Activated naive CD4-positive, alpha-beta T cell treated with anti-CD3 and anti-CD28 coated beads, Interleukin-2, amount 10 ng/mL, durations not matched to agents 7 days and 5 days (primary cell): ENCODE data around the gene KSR1.
A peak's percentile ranks its signal among the peaks of the same experiment; 100 is the strongest.

Source experiments
- CTCF ChIA-PET: fragments of 350-600 bp; sonication (Branson Sonifier 250); formaldehyde crosslinking; loops from one replicate; lab custom pipeline; 2021; ENCODE audit warnings: antibody characterized with exemption; lab: Charles Lee
- DNase-seq: peaks from one replicate; pipeline ENCODE4 v3.0.0-alpha.2; 2020
- H3K27ac Mint-ChIP-seq: one replicate; pipeline ENCODE4 v1.8.0; 2021; ENCODE audit warnings: mild to moderate bottlenecking, moderate library complexity, mixed read lengths
- H3K27me3 Mint-ChIP-seq: one replicate; pipeline ENCODE4 v1.8.0; 2021; ENCODE audit warnings: mild to moderate bottlenecking, mixed read lengths
- H3K36me3 Mint-ChIP-seq: one replicate; pipeline ENCODE4 v1.8.0; 2021; ENCODE audit warnings: mixed read lengths
- H3K4me1 Mint-ChIP-seq: one replicate; pipeline ENCODE4 v1.8.0; 2021; ENCODE audit warnings: mixed read lengths
- H3K4me3 Mint-ChIP-seq: one replicate; pipeline ENCODE4 v1.8.0; 2021; ENCODE audit warnings: mild to moderate bottlenecking, moderate library complexity, mixed read lengths
- H3K9me3 Mint-ChIP-seq: one replicate; pipeline ENCODE4 v1.8.0; 2021; ENCODE audit warnings: mixed read lengths

KSR1 gene

DNA sequence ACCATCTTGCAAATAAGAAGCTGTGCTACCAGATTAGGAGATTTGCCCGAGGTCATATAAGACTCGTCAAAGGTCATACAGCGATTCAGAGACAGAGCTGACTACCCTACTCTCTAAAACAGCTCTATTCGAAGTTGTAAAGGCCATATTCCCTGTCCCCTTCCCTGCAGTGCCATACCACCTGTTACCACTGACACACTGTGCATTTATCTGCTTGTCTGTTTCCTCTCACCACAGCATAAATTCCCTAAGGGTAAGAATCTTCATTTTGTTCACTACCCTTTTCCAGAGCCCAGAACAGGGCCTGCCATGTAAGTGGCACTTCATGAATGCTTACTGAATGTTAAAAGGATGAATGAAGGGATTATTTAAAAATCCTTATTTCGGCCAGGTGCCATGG is 3.4 kb upstream of the KSR1 start:
- no peaks in the 10 kb centered on the region for H3K9me3 Mint-ChIP-seq
- H3K27me3 Mint-ChIP-seq, result peaks cover 50% of the 10 kb centered on the region
- H3K27ac Mint-ChIP-seq, result no peak overlapping the region
- CTCF ChIA-PET, result interaction anchor here (1.2 to 1.8 kb wide), 2 partner anchors 147 to 150 kb away, joined by 5 read pairs; no protein-coding TSS in a partner anchor
- DNase-seq, result no peak
- H3K4me1 Mint-ChIP-seq, result peaks cover 21% of the 10 kb centered on the region
- H3K36me3 Mint-ChIP-seq, result peaks cover 4% of the 10 kb centered on the region
- no peak overlapping the region for H3K4me3 Mint-ChIP-seq

DNA sequence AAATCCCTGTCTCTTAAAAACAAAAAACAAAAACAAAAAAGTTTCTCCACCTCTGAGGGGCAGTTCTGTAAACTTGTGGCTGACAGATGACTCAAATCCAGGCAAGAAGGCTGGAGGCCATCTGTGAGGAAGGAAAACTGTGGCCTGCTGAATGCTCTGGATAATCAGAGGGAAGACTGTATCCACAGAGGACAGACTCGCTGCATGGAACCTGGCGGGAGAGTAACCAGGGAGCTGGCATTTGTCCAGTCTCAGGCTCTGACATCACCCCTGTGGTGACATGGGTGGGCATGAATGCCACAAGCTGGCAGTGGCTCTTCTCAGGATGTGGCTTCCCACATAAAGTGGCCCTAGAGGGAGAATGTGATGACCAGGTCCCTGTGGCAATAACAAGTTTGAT is 2.8 kb upstream of the KSR1 start:
- Mint-ChIP-seq H3K4me1 (peaks cover 28% of the 10 kb centered on the region), H3K4me3 (no peak overlapping the region), H3K27me3 (peaks cover 46% of the 10 kb centered on the region), H3K9me3 (no peaks in the 10 kb centered on the region), H3K36me3 (peaks cover 4% of the 10 kb centered on the region), H3K27ac (no peak overlapping the region)
- CTCF ChIA-PET, result interaction anchor here (0.8 to 1.2 kb wide), 2 partner anchors 146 to 149 kb away, joined by 3 to 5 read pairs; no protein-coding TSS in a partner anchor
- DNase-seq, result no peak

DNA sequence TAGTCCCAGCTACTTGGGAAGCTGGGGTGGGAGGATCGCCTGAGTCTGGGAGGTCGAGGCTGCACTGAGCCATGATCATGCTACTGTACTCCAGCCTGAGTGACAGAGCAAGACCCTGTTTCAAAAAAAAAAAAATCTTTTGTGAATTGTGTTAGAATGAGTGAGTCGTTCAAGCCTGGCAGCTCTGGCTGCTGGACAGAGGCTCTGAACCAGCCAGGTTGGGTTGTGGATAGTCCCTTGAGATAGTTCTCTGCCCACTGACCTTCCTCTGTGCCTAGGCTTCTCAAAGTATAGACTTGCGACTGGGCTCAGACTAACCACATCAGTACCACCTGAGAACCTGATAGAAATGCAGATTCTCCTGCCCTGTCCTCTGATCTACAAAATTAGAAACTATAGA is 2.2 kb upstream of the KSR1 start:
- Mint-ChIP-seq H3K9me3 (no peaks in the 10 kb centered on the region), H3K27ac (no peak overlapping the region), H3K36me3 (peaks cover 4% of the 10 kb centered on the region), H3K4me1 (peaks cover 34% of the 10 kb centered on the region), H3K4me3 (no peak overlapping the region), H3K27me3 (peaks cover 42% of the 10 kb centered on the region)
- DNase-seq, result no peak
- CTCF ChIA-PET, result interaction anchor here (0.8 to 2.2 kb wide), 3 partner anchors 144 to 149 kb away, joined by 3 to 12 read pairs (median 5); no protein-coding TSS in a partner anchor

DNA sequence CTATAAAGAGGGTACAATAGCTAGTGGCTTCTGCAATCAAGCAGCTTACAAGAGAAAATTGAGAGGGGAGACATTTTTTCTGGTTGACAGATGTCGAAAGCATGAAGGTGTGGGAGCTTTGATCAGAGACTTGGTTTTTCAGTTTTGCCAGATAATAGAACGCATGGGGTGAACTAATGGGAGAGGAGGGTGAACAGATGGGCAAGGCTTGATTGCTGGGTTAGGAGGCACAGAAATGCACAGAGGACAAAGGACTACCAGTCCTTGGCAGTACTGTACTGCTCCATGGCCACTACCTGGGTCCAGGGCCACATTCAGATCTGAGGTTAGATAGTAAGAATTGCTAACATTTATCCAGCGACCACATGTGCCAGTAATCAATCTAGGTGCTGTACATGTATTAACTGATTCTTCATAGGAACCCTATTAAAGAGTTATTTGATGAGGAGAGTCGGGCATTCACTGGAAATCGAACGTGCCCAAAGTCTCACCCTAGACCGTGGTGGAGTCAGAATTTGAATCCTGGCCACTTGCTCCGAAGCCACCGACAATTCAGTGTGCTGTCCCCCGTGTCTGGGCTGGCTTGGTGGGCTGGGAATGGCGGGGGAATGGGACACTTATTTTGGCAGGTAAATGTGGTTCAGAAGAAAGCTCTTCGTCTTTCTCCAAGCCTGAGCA is 873 bp upstream of the KSR1 start:
- H3K4me1 Mint-ChIP-seq, result peaks cover 44% of the 10 kb centered on the region
- DNase-seq, result no peak
- peak overlapping the region; percentile 68 for H3K4me3 Mint-ChIP-seq
- H3K27ac Mint-ChIP-seq, result peak overlapping the region; percentile 67
- H3K36me3 Mint-ChIP-seq, result peaks cover 7% of the 10 kb centered on the region
- peaks cover 36% of the 10 kb centered on the region for H3K27me3 Mint-ChIP-seq
- no peaks in the 10 kb centered on the region for H3K9me3 Mint-ChIP-seq
- CTCF ChIA-PET, result interaction anchor here (0.7 to 2.3 kb wide), 16 partner anchors 11 to 218 kb away, joined by 3 to 23 read pairs (median 5); no protein-coding TSS in a partner anchor

DNA sequence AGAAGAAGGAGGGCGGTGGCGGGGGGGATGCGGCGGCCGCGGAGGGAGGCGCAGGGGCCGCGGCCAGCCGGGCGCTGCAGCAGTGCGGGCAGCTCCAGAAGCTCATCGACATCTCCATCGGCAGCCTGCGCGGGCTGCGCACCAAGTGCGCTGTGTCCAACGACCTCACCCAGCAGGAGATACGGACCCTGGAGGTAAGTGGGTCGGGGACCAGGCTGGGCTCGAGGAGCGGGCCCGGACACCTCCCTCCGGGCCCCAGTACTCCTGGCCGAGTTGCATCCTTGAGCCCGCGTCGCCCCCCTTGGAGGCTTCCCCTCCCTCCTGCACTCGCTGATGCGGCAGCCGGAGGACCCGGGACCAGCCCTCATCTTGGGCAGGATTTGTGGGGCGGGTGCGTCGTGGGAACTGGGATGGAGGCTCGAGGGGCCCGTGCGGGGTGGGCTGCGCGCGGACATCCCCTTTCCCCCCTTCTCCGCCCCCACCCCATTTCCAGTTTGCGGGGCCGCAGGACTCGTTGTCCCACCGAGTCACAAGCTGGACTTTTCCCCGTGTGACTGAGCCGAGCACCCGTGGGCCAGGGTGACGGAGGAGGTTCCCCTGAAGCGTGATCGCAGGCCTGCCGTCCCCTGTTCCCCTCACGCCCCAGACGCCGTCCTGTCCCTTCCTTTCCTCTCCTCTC is 572 bp downstream of the KSR1 start:
- Mint-ChIP-seq H3K27ac (peak overlapping the region; percentile 70), H3K4me3 (peak overlapping the region; percentile 82), H3K9me3 (no peaks in the 10 kb centered on the region), H3K4me1 (peaks cover 50% of the 10 kb centered on the region), H3K36me3 (peaks cover 7% of the 10 kb centered on the region), H3K27me3 (peaks cover 26% of the 10 kb centered on the region)
- CTCF ChIA-PET, result interaction anchor here (1.2 to 2.3 kb wide), 11 partner anchors 10 to 220 kb away, joined by 3 to 23 read pairs (median 5); no protein-coding TSS in a partner anchor
- DNase-seq, result peak; percentile 34

DNA sequence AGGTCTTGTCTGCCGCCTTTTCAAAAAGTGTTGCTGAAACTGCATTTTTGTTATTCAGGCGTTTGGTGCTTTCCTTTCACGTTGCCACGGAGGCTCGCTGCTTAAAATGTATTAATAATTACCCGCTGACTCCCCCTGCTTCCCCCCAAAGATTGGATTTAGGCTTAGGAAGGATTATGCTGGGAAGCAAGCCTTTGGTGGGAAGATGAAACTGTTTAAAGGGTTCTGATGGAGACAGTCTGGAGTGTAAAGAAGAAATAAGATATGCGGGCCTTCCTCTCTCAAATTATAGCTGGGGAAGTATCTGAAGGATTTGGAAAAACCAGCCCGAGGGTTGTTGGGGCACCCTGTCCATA is 1.1 kb downstream of the KSR1 start:
- peaks cover 56% of the 10 kb centered on the region for H3K4me1 Mint-ChIP-seq
- H3K9me3 Mint-ChIP-seq, result no peaks in the 10 kb centered on the region
- CTCF ChIA-PET, result interaction anchor here (0.7 to 2.1 kb wide), 9 partner anchors 9 to 144 kb away, joined by 3 to 10 read pairs (median 5); no protein-coding TSS in a partner anchor
- peak overlapping the region; percentile 70 for H3K27ac Mint-ChIP-seq
- DNase-seq, result no peak
- peak overlapping the region; percentile 82 for H3K4me3 Mint-ChIP-seq
- H3K27me3 Mint-ChIP-seq, result peaks cover 24% of the 10 kb centered on the region
- peaks cover 7% of the 10 kb centered on the region for H3K36me3 Mint-ChIP-seq

DNA sequence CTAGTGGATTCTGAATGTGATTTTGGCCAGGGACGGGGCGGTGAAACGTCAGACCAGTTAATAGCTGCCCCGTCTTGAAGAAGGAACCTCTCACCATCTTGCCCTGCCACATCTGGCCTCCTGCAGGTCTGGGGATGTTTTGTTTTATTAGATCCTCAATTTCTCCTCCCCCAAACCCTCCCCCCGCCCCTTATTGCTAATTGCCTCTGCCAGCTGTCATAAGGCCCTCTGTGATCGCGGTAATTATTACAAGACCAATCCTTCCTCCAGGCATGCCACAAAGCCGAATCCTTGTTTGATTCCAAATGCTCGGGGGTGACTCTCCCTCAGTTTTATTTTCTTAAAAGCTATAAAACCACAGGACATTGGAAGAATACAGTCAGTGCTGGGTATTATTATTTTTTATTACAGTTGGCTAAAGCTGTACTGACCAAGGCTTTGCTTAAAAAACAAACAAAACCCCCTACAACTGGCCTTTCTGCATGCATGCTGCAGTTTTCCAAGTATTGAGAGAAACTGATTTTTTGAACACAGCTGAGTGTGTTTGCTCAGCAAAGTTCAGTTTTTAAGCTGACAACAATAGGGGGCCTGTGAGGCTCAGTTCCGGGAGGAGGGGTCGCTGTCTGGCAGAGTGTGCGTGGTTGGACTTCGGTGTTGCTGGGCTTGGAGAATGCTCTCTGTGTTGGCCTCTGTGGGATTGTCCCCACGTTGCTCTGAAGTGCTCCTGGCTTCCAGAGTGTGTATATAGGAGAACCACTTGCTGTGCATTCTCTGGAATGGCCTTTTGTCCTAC is 1.7 kb downstream of the KSR1 start:
- no peak for DNase-seq
- CTCF ChIA-PET, result interaction anchor here (0.7 to 2.1 kb wide), 10 partner anchors 9 to 143 kb away, joined by 3 to 10 read pairs (median 4); no protein-coding TSS in a partner anchor

DNA sequence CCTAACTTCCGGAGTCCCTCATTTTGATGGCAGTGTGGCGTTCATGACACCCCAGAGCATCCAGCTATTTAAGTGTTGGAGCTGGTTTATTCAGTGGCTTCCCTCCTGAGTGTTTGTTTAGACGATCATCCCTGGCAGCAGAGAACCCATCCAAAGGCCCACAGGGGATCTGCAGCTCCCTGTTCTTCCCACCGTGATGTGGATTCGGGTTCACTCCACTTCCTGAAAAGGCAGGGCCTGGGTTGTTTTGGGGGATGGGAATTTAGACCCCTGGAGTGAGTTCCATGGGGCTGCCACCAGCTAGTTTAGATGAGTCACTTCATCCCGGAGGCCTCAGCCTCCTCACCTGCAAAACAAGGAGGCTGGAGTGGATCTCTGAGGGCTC is 2.3 kb downstream of the KSR1 start:
- H3K36me3 Mint-ChIP-seq, result peaks cover 7% of the 10 kb centered on the region
- peak overlapping the region; percentile 82 for H3K4me3 Mint-ChIP-seq
- peak overlapping the region; percentile 45 for H3K27ac Mint-ChIP-seq
- CTCF ChIA-PET, result interaction anchor here (0.8 to 1.9 kb wide), 6 partner anchors 8 to 135 kb away, joined by 3 to 7 read pairs (median 4); no protein-coding TSS in a partner anchor
- DNase-seq, result no peak
- peaks cover 20% of the 10 kb centered on the region for H3K27me3 Mint-ChIP-seq
- H3K4me1 Mint-ChIP-seq, result peaks cover 66% of the 10 kb centered on the region
- H3K9me3 Mint-ChIP-seq, result no peaks in the 10 kb centered on the region

More for the DNA sequence above, 1.7 kb downstream of the KSR1 start:
- Mint-ChIP-seq H3K4me3 (peak overlapping the region; percentile 82), H3K27ac (peak overlapping the region; percentile 70), H3K27me3 (peaks cover 24% of the 10 kb centered on the region), H3K36me3 (peaks cover 7% of the 10 kb centered on the region), H3K9me3 (no peaks in the 10 kb centered on the region), H3K4me1 (peaks cover 60% of the 10 kb centered on the region)

DNA sequence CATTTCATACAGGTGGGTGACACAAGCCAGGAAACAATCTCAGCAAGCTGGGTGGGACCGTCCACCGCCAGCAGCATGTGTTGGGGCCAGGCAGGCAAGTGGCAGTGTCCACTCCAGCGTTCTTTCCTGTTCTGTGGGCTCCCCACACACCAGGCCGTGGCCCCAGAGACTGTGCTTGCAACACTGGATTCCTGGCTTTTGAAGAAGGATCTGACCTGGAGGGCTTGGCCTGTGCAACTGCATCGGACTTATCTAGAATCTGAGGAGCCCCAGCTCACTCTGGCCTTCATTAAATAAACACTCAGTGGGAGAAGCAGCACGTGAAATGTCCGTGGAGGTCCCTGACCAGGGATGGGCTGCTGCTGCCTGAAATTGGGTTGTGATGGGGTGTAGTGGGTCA is 3.2 kb downstream of the KSR1 start:
- CTCF ChIA-PET, result interaction anchor here (1.5 kb wide), 1 partner anchor 140 kb away, joined by 4 read pairs; no protein-coding TSS in a partner anchor
- no peaks in the 10 kb centered on the region for H3K9me3 Mint-ChIP-seq
- peaks cover 71% of the 10 kb centered on the region for H3K4me1 Mint-ChIP-seq
- no peak overlapping the region for H3K27ac Mint-ChIP-seq
- H3K4me3 Mint-ChIP-seq, result no peak overlapping the region
- peaks cover 11% of the 10 kb centered on the region for H3K27me3 Mint-ChIP-seq
- no peak for DNase-seq
- H3K36me3 Mint-ChIP-seq, result peaks cover 11% of the 10 kb centered on the region

DNA sequence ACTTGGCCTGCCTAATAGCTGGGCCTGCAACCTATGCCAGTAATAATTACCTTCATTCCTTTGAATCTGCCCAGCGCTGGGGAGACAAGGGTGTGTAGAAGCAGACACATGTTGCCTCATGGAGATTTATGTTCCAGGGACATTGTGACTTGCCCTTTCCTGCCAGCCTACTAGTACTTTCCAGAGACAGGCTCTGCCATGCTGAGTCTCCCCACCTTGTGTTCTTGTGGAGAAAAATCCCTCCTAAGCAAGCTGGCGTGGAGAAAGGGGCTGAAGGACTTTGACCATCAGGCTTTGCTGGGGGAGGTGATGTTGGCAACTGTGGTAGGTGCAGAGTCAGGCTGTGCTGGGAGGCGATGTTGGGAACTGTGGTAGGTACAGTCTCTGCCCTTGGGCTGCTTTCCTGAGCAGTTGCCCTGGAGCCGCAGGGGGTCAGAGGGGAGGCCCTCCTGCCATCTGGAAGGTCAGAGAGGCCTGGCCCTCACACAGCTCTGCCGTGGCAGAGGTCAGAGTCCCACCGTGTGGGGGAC is 4.0 kb downstream of the KSR1 start:
- H3K36me3 Mint-ChIP-seq, result peaks cover 11% of the 10 kb centered on the region
- DNase-seq, result no peak
- peaks cover 73% of the 10 kb centered on the region for H3K4me1 Mint-ChIP-seq
- no peak overlapping the region for H3K27ac Mint-ChIP-seq
- no peaks in the 10 kb centered on the region for H3K9me3 Mint-ChIP-seq
- H3K4me3 Mint-ChIP-seq, result no peak overlapping the region
- H3K27me3 Mint-ChIP-seq, result peaks cover 6% of the 10 kb centered on the region
- CTCF ChIA-PET, result interaction anchor here (1.5 kb wide), 1 partner anchor 139 kb away, joined by 4 read pairs; no protein-coding TSS in a partner anchor

DNA sequence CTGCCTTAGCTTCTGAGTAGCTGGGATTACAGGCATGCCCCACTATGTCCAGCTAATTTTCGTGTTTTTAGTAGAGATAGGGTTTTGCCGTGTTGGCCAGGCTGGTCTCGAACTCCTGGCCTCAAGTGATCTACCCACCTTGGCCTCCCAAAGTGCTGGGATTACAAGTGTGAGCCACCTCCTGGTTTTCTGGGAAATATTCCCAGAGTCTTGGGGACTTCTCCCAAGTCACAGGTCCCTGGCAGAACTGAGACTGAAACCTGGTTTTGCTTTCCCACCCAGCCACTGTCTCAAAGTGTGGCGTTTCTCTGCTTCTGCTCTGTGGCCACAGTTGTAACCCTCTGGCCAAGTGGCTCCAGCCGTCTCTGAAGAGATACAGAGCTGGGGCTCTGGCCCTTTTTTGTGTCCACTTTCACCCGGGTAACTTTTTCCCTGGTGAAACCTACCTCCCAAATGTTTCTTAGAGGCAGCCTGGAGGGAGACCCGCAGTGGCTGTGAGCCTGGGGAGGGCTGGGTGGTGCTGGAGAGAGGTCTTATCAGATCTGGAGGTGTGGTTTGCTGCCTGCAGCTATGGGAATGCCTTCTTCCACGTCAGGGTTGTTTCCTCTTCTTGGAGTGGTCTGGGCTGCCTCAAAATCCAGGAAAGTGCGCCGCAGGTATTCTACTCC is 5.1 kb downstream of the KSR1 start:
- no peak overlapping the region for H3K4me3 Mint-ChIP-seq
- H3K4me1 Mint-ChIP-seq, result peaks cover 76% of the 10 kb centered on the region
- CTCF ChIA-PET, result interaction anchor here (0.9 to 1.3 kb wide), 3 partner anchors 31 to 139 kb away, joined by 3 to 5 read pairs (median 3); no protein-coding TSS in a partner anchor
- peaks cover 11% of the 10 kb centered on the region for H3K36me3 Mint-ChIP-seq
- no peaks in the 10 kb centered on the region for H3K9me3 Mint-ChIP-seq
- DNase-seq, result no peak
- H3K27me3 Mint-ChIP-seq, result no peaks in the 10 kb centered on the region
- H3K27ac Mint-ChIP-seq, result no peak overlapping the region

DNA sequence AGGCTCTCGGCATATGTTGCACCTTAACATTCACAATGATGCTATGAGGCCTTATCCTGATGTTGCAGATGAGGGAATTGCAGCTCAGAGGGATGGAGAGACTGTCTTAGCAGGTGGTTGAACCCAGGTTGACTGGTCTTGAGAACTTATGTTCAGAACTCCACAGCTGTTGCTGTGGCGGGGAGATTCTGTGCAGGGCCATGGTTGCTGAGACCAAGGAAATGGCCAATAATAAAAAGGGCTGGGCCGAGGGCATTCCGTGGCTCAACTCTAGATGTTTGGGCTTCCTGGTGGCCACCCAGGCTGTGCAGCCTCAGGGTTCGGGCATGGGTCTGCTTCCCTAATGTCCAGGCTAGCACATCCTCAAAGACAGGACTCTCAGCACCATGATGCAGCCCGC is 5.9 kb downstream of the KSR1 start:
- CTCF ChIA-PET, result interaction anchor here (0.9 to 1.3 kb wide), 3 partner anchors 31 to 138 kb away, joined by 3 to 5 read pairs (median 3); no protein-coding TSS in a partner anchor
- Mint-ChIP-seq H3K36me3 (peaks cover 11% of the 10 kb centered on the region), H3K4me1 (peaks cover 84% of the 10 kb centered on the region), H3K4me3 (no peak overlapping the region), H3K27ac (no peak overlapping the region), H3K27me3 (no peaks in the 10 kb centered on the region), H3K9me3 (no peaks in the 10 kb centered on the region)
- no peak for DNase-seq

DNA sequence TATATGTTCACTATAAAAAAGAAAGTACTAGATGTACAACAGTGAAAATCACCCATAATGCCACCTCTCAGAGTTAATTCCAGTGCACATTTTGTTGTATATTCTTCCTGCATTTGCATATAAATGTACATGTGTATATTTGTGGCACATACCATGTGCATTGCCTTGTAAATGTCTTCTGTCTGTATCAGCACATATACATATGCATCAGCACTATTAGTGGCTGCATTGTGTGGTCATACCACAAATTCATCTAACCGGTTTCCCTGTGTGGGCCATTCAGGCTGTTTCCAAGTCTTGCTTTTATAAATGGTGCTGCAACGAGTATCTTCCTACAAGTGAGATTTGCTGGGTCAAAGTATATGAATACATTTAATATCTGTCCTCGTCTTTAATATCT is 6.5 kb downstream of the KSR1 start:
- H3K36me3 Mint-ChIP-seq, result peaks cover 8% of the 10 kb centered on the region
- H3K4me3 Mint-ChIP-seq, result no peak overlapping the region
- no peaks in the 10 kb centered on the region for H3K27me3 Mint-ChIP-seq
- peaks cover 84% of the 10 kb centered on the region for H3K4me1 Mint-ChIP-seq
- CTCF ChIA-PET, result interaction anchor here (1.0 to 1.3 kb wide), 2 partner anchors 32 to 137 kb away, joined by 3 to 5 read pairs; no protein-coding TSS in a partner anchor
- no peak overlapping the region for H3K27ac Mint-ChIP-seq
- H3K9me3 Mint-ChIP-seq, result no peaks in the 10 kb centered on the region
- DNase-seq, result no peak
